Ovary (tissue), 3 donors: ENCODE results near the gene ETV6.

ENCODE experiments used
- CTCF ChIP-seq, 3 donors: fragments of 450-650 bp in 2 of 3; fragments of 200-600 bp in 1 of 3; IDR thresholded peaks; one replicate each; pipeline versions ENCODE4 v1.5.1 to v1.8.0; 2016 to 2022; ENCODE audit warnings: antibody characterized with exemption in 3 of 3, mild to moderate bottlenecking in 1 of 3
- EP300 ChIP-seq: sonication (generic); formaldehyde crosslinking; IDR thresholded peaks from one replicate; pipeline ENCODE4 v1.6.1; 2017; ENCODE audit warnings: antibody characterized with exemption
- POLR2A ChIP-seq: fragments of 450-650 bp; IDR thresholded peaks from one replicate; pipeline ENCODE4 v1.6.1; 2017; ENCODE audit warnings: antibody characterized with exemption, mild to moderate bottlenecking, moderate library complexity
- donor health status: DM: no; HTN: no; CAD: no.

GRCh38 chr12:11943919-11944700, 294.6 kb downstream of the ETV6 start:
- TF ChIP-seq CTCF (IDR thresholded peaks at IDR 0.05), result no peak
- no peak for TF ChIP-seq EP300
- TF ChIP-seq POLR2A, result no peak
